HUES64 (cell line): ENCODE data around the gene CDK18.
"Not testable (repeated sequence)": the region's sequence is repeated elsewhere in the genome, so short reads cannot be mapped to it uniquely, and the experiment has no call there.

ENCODE experiments used
- H3K27ac ChIP-seq: 2 replicates; pipeline ENCODE4 v1.7.0; 2013; ENCODE audit warnings: low read depth, low read length, inconsistent platforms
- H3K27me3 ChIP-seq: 2 replicates; pipeline ENCODE4 v1.6.1; 2013; ENCODE audit warnings: mild to moderate bottlenecking, low read length; ENCODE audit not compliant: insufficient read depth
- H3K36me3 ChIP-seq: 2 replicates; pipeline ENCODE4 v1.6.1; 2013; ENCODE audit warnings: mild to moderate bottlenecking, low read length; ENCODE audit not compliant: insufficient read depth
- H3K4me1 ChIP-seq: 2 replicates; pipeline ENCODE4 v1.6.1; 2013; ENCODE audit warnings: mild to moderate bottlenecking, low read length, moderate library complexity; ENCODE audit not compliant: insufficient read depth
- H3K4me3 ChIP-seq: 2 replicates; pipeline ENCODE4 v1.5.1; 2013; ENCODE audit warnings: mild to moderate bottlenecking, low read length, moderate library complexity
- H3K9ac ChIP-seq: 2 replicates; pipeline ENCODE4 v1.6.1; 2013; ENCODE audit warnings: mild to moderate bottlenecking, low read depth, low read length
- H3K9me3 ChIP-seq: 2 replicates; pipeline ENCODE4 v1.6.1; 2013; ENCODE audit warnings: low read depth, low read length; ENCODE audit not compliant: insufficient read depth
- WGBS: fragments of 150-250, 120-280 bp; methylation state at CpG from one replicate; pipeline ENCODE4 v1.1.7; 2013; ENCODE audit warnings: missing lambda C conversion rate; 5-methylcytosine and 5-hydroxymethylcytosine counted together

Gene CDK18

DNA sequence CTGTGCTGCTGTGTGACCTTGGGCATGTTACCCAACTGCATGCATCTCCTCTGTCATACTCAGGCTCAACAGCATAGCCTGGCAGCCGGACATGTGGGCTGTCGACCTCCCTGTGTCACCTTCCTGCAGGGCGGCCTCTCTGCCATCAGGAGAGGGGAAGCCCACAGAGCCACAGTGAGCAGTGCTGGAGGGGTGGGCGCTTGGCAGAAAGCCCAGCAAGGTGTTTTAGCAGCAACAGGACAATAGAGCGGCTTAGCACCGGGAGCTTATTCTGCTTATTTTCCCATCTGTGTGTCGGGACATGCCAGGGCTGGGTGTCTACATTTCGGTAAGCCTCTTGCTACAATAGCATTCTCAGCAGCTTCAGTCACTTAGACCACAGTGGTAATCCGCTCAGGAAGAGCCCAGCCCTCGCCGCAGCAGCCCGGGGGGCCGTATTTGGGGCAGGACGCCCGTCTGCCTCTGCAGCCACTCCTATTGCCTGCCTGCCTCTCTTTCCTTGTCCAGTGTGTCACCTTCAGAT lies 22.8 kb upstream of the CDK18 start:
- 61% methylated on average over 15 of the region's 15 CpGs for WGBS
- H3K36me3 ChIP-seq = no peaks in the 10 kb centered on the region

DNA sequence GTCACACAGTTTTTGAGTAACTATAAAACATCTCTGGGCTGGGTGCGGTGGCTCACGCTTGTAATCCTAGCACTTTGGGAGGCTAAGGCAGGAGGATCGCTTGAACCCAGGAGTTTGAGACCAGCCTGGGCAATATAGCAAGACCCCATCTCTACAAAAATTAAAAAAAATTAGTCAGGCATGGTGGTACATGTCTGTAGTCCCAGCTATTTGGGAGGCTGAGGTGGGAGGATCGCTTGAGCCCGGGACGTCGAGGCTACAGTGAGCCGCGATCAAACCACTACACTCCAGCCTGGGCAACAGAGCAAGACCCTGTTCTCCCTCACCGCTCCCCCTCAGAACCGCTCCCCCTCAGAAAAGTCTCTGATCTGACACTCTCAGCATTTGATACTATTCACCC lies 21.9 kb upstream of the CDK18 start:
- H3K27me3 ChIP-seq, H3K9ac ChIP-seq, H3K9me3 ChIP-seq, H3K36me3 ChIP-seq, H3K27ac ChIP-seq, H3K4me3 ChIP-seq: not testable (repeated sequence)
- peaks cover 16% of the 10 kb centered on the region; the same call in 1 of the 2 replicates for H3K4me1 ChIP-seq
- 90% methylated on average over 11 of the region's 11 CpGs for WGBS

More for the DNA sequence above, 22.8 kb upstream of the CDK18 start:
- no peak overlapping the region for H3K9ac ChIP-seq
- H3K9me3 ChIP-seq = no peaks in the 10 kb centered on the region
- peaks cover 25% of the 10 kb centered on the region for H3K4me1 ChIP-seq
- no peak overlapping the region for H3K27ac ChIP-seq
- H3K4me3 ChIP-seq = no peak overlapping the region
- 0 out of 2 replicates have a peak, but pooled peaks cover 5% of the 10 kb centered on the region for H3K27me3 ChIP-seq

DNA sequence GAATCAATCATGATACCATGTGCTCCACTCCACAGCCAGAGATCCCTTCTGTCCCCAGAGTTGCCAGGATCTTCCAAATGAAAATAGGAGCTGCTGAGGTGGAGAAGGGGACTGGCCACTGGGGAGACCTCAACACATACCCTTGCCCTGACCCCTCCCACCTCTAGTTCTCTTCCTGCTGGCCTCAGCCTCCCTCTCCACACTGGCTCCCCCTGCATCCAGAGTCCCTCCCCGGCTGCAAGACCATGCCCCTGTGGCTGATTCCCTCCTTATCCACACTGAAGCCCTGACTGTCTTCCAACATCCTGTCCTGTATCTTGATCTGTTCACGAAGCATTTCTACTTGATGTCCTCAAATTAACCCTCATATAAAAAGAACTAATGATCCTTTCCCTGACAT lies 21.1 kb upstream of the CDK18 start:
- Histone ChIP-seq H3K27me3 (0 out of 2 replicates have a peak, but pooled peaks cover 5% of the 10 kb centered on the region), H3K9ac (no peak overlapping the region), H3K27ac (no peak overlapping the region), H3K4me1 (peaks cover 11% of the 10 kb centered on the region; the same call in 1 of the 2 replicates), H3K9me3 (no peaks in the 10 kb centered on the region), H3K4me3 (no peak overlapping the region), H3K36me3 (no peaks in the 10 kb centered on the region)
- WGBS = 73% methylated on average over 2 of the region's 2 CpGs

DNA sequence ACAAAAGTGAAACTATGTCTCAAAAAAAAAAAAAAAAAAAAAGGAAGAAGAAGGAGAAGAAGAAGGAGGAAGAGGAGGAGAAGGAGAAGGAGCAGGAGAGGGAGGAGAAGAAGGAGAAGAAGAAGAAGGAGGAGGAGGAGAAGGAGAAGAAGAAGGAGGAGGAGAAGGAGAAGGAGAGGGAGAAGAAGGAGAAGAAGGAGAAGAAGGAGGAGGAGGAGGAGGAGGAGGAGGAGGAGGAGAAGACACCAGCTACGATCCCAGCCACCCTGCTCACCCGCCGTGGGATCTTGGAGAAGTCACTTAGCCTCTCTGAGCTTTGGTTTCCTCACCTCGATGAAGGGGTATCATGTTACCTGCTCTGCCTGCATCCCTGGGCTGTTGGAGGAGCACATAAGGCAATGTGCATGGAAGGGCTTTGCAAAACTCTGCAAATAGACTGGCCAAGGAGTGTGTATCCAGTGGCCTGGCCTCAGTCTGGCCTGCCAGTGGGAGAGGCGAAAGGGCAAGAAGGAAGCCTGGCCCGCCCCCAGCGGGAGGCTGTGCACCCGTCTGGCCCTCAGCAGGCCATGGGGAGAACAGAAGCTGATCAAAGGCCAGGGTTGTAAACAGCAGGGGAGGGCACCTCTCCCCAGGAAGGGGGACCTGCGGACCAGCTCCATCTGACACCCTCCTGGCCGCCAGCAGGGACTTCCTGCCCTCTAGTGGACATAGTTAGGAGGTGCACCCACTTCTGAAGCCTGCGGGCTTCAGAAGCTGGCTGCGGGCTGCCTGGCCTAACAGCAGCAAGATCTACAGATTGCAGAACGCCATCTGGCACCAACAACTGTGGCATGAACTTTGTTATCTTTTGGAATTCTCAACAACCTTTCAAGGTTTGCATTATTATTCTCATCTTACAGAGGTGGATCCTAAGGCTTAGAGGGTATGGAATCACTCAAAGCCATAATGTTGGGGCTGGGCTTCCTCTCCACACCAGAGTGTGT lies 19.2 kb upstream of the CDK18 start:
- Histone ChIP-seq H3K9ac (no peak overlapping the region), H3K4me3 (no peak overlapping the region), H3K27ac (no peak overlapping the region), H3K27me3 (0 out of 2 replicates have a peak, but pooled peaks cover 5% of the 10 kb centered on the region), H3K4me1 (peaks cover 11% of the 10 kb centered on the region; the same call in 1 of the 2 replicates), H3K36me3 (no peaks in the 10 kb centered on the region), H3K9me3 (no peaks in the 10 kb centered on the region)
- 20% methylated on average over 13 of the region's 13 CpGs for WGBS

DNA sequence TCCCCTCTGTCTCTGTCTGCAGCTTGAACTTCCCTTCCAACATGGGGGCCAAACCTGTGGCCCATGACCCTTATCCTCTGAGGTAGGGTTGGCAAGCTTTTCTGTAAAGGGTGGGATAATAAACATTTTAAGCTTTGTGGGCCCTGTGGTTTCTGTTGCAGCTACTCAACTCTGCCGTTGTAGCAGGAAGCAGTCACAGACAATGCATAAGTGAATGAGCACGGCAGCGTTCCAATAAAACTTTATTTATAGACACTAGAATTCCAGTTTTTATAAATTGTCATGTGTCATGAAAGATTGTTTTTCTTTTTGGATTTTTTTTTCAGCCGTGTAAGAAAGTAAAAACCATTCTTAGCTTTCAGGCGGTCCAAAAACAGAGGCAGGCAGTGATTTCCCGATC lies 18.2 kb upstream of the CDK18 start:
- Histone ChIP-seq H3K27ac (no peak overlapping the region), H3K27me3 (no peaks in the 10 kb centered on the region), H3K4me3 (no peak overlapping the region), H3K9ac (no peak overlapping the region), H3K36me3 (no peaks in the 10 kb centered on the region), H3K4me1 (peaks cover 8% of the 10 kb centered on the region; the same call in 1 of the 2 replicates), H3K9me3 (no peaks in the 10 kb centered on the region)
- 91% methylated on average over 4 of the region's 6 CpGs for WGBS

DNA sequence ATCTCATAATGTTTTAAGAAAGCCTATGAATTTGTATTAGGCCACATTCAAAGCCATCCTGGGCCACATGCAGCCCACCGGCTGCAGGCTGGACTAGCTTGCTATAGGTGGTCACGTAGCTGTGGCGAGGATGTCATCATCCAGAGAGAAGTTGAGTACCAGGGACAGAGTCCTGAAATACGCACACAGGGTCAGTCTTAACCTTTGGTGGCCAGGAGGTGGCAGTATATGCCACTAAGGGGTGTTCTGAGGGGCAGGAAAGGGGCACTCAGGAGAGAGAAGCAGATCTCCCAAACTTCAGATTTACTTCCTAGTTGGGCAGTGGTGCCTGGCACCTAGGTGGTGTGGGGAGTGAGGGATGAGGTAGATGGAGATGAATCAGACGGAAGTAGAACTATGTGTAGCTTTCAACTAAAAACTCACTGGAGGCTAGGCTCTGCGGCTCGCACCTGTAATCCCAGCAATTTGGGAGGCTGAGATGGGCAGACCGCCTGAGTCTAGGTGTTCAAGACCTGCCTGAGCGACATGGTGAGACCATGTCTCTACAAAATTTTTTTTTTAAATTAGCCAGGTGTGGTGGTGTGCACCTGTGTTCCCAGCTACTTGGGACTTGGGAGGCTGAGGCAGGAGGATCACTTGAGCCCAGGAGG lies 16.3 kb upstream of the CDK18 start:
- WGBS = 56% methylated on average over 9 of the region's 9 CpGs
- Histone ChIP-seq H3K4me1 (peaks cover 11% of the 10 kb centered on the region), H3K9ac (no peak overlapping the region), H3K4me3 (no peak overlapping the region), H3K27me3 (no peaks in the 10 kb centered on the region), H3K9me3 (no peaks in the 10 kb centered on the region), H3K27ac (no peak overlapping the region), H3K36me3 (no peaks in the 10 kb centered on the region)

DNA sequence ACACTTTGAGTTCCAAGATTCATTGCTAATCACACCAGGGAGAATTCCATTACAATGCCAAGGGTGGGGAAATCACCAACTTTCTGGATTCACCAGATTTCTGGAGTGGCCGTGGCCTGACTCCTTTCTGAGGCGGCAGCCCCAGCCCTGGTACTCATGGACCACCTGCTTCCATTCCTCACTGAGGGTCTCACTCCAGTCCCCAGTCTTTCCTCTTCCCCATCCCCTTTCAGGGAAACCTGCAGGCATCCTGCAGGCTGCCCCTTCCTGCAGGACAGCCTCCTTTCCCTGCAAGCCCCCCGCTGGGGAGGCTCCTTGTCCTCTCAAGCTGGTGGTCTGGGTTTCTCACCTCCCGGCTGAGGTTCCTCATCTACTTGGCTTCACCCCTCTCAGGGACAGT lies 12.7 kb upstream of the CDK18 start:
- no peaks in the 10 kb centered on the region for H3K36me3 ChIP-seq
- H3K9ac ChIP-seq = no peak overlapping the region
- H3K9me3 ChIP-seq = no peaks in the 10 kb centered on the region
- no peak overlapping the region for H3K4me3 ChIP-seq
- no peak overlapping the region; the same call in 1 of the 2 replicates for H3K27ac ChIP-seq
- 33% methylated on average over 4 of the region's 4 CpGs for WGBS
- H3K27me3 ChIP-seq = no peaks in the 10 kb centered on the region
- peaks cover 22% of the 10 kb centered on the region for H3K4me1 ChIP-seq

DNA sequence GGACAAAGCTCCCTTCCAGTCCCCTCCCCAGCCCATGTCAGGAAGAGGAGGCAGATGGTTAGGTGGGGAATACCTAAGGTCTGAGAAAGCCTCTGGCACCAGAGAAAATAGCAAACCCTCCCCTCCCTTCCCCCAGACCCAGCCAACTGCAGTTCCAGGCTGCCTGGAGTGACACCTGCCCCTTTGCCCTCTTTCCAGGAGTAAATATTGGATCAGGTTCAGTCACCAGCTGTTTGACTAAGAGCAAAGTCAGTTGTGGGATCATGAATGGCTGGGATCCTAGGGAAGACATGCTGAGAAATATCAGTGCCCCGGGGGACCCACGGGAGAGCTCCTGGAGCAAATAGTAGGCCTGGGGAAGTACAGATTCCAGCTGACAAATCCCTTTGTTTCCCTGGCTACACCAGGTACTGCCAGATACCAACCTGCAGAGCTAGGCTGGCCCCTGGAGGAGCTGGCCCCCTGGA lies 12.2 kb upstream of the CDK18 start:
- Histone ChIP-seq H3K27ac (no peak overlapping the region; the same call in 1 of the 2 replicates), H3K27me3 (no peaks in the 10 kb centered on the region), H3K4me3 (no peak overlapping the region), H3K4me1 (peaks cover 22% of the 10 kb centered on the region), H3K9ac (no peak overlapping the region), H3K36me3 (no peaks in the 10 kb centered on the region), H3K9me3 (no peaks in the 10 kb centered on the region)
- 37% methylated on average over 2 of the region's 2 CpGs for WGBS

DNA sequence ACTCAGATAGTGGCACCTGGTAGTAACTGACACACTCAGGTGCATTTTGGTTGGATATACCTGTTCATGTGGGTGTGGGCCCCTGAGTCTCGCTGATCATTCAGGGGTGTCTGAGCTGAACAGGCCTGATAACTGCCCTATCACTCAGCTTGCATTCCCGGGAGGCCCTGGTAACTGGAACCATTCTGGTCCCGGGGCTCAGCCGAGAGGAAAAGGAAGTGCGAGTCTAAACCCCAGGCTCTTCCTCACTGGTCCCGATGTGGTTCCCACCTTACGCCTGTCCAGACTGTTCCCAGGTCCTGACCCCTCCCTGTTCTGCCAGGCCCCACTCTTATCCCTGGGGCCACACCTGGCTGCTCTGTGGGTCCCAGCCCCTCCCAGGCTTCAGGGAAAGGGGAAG lies 11.7 kb upstream of the CDK18 start:
- H3K4me1 ChIP-seq = peaks cover 22% of the 10 kb centered on the region
- WGBS = 72% methylated on average over 7 of the region's 7 CpGs
- no peak overlapping the region for H3K4me3 ChIP-seq
- no peaks in the 10 kb centered on the region for H3K9me3 ChIP-seq
- no peak overlapping the region for H3K27ac ChIP-seq
- no peaks in the 10 kb centered on the region for H3K27me3 ChIP-seq
- H3K36me3 ChIP-seq = no peaks in the 10 kb centered on the region
- no peak overlapping the region for H3K9ac ChIP-seq

DNA sequence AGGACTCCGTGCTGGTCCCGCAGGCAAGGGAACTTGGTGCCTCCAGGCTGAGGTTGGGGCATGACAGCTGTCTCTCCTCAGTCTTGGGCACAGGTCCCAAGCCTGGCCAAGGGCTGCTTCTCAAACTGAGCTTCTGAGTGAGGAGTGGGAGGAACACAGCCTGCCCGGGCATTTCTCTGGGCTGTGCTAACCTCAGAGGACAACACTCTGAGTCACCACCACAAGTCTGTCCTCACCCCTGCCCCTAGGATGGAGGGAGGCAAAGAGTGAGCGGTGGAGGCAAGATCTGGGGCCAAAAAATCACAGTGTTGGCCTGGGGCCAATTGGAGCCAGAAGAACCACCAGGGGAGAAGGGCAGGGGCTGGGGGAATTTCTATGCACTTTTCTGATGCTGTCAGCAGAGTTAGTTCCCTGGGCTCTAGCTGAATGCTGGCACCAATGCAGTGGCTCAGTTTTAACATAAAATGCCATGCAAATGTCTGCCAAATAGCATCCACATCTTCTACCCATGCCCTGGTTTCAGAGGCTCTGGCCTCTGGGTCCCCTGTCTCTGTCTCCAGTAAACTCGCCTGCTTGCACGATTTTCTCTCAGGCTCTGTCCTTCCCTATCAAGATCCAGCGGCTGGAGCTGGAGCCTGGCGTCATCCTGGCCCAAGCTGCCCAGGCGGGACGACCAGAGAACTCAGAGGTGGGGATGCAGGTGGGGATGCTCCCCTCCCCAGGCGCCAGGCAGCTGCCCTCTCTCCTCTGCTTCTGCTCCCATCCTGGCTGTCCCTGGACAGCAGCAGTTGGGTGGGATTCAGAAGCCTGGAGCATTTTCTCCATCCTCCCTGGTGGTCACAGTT lies 11.0 kb upstream of the CDK18 start:
- WGBS = 71% methylated on average over 11 of the region's 11 CpGs
- no peak overlapping the region for H3K9ac ChIP-seq
- no peak overlapping the region for H3K27ac ChIP-seq

More for the DNA sequence above, 11.0 kb upstream of the CDK18 start:
- peaks cover 22% of the 10 kb centered on the region for H3K4me1 ChIP-seq
- no peaks in the 10 kb centered on the region for H3K9me3 ChIP-seq
- H3K4me3 ChIP-seq = no peak overlapping the region
- H3K27me3 ChIP-seq = no peaks in the 10 kb centered on the region
- no peaks in the 10 kb centered on the region for H3K36me3 ChIP-seq
